DMS153 (cell line): ENCODE results near the gene EPN1.

ENCODE experiments used
- DNase-seq: peaks from one replicate; lab custom pipeline; 2025; lab: John Stamatoyannopoulos, UW

EPN1 gene

GRCh38 chr19:55674841-55675660 is at the start of gene EPN1:
Gene EPN1, plus strand, starts transcription at chr19:55675226. Its CDS starts 3,402 bp downstream, at chr19:55678628.
- peak; percentile 93 for DNase-seq

- no peak for DNase-seq
Observed at GRCh38 chr19:55626350-55626749, 48.7 kb upstream of the EPN1 start.

- peak; percentile 88 for DNase-seq
Observed at GRCh38 chr19:55632463-55632834, 42.6 kb upstream of the EPN1 start.

GRCh38 chr19:55633861-55634260 is 41.2 kb upstream of the EPN1 start:
- no peak for DNase-seq

- no peak for DNase-seq
Observed at GRCh38 chr19:55635334-55635717, 39.7 kb upstream of the EPN1 start.

- no peak for DNase-seq
Observed at GRCh38 chr19:55635856-55636440, 39.1 kb upstream of the EPN1 start.

- DNase-seq = no peak
Observed at GRCh38 chr19:55636723-55637122, 38.3 kb upstream of the EPN1 start.

- DNase-seq = no peak
Observed at GRCh38 chr19:55637534-55637933, 37.5 kb upstream of the EPN1 start.

- no peak for DNase-seq
Observed at GRCh38 chr19:55638864-55639359, 36.1 kb upstream of the EPN1 start.

GRCh38 chr19:55640043-55640576 is 34.9 kb upstream of the EPN1 start:
- peak; percentile 79 for DNase-seq

GRCh38 chr19:55640577-55641425 is 34.2 kb upstream of the EPN1 start, which contains the start of gene ZNF580:
Gene ZNF580, plus strand, starts transcription at chr19:55641002. Its CDS starts 1,507 bp downstream, at chr19:55642509.
- DNase-seq = no peak

GRCh38 chr19:55641426-55642152 is 33.4 kb upstream of the EPN1 start:
- DNase-seq = no peak

GRCh38 chr19:55642153-55643002 is 32.6 kb upstream of the EPN1 start:
- DNase-seq = no peak

GRCh38 chr19:55643003-55643886 is 31.8 kb upstream of the EPN1 start, which contains the start of gene ZNF581:
Gene ZNF581, plus strand, starts transcription at chr19:55643649. Its CDS starts 923 bp downstream, at chr19:55644572.
- DNase-seq = no peak

- no peak for DNase-seq
Observed at GRCh38 chr19:55643887-55644176, 31.2 kb upstream of the EPN1 start.

GRCh38 chr19:55644191-55644833 is 30.7 kb upstream of the EPN1 start:
- DNase-seq = no peak

GRCh38 chr19:55644842-55645511 is 30.0 kb upstream of the EPN1 start:
- DNase-seq = no peak

GRCh38 chr19:55645512-55645881 is 29.5 kb upstream of the EPN1 start:
- DNase-seq = no peak
